WTC11 (cell line): ENCODE measurements around the gene PITPNC1. TPM values are rescaled to one million over a fixed set of nuclear protein-coding genes. Genes with fewer than 3 reads are reported as not detected.

Experiments
- ATAC-seq: fragments of 200-7000 bp; cut with Tn5 transposase; 2 replicates; pipeline ENCODE4 v1.10.0; 2021; ENCODE audit warnings: mild to moderate bottlenecking, moderate library complexity
- CTCF ChIA-PET: fragments of 300-600 bp; sonication (Branson Sonifier 250); formaldehyde crosslinking; loops from one replicate; lab custom pipeline; 2021; ENCODE audit warnings: antibody characterized with exemption; lab: Charles Lee
- POLR2A ChIA-PET: fragments of 350-600 bp; sonication (Branson Sonifier 250); formaldehyde crosslinking; loops from one replicate; lab custom pipeline; 2021; ENCODE audit warnings: antibody characterized with exemption; lab: Charles Lee
- DNase-seq: peaks from one replicate; pipeline ENCODE4 v3.0.0; 2021; ENCODE audit warnings: low spot score
- H3K27ac Mint-ChIP-seq: 2 replicates; pipeline ENCODE4 v1.8.0; 2021; ENCODE audit warnings: mixed read lengths
- H3K27me3 Mint-ChIP-seq: 2 replicates; pipeline ENCODE4 v1.8.0; 2021; ENCODE audit warnings: low read depth, mild to moderate bottlenecking, moderate library complexity, mixed read lengths
- H3K36me3 Mint-ChIP-seq: 2 replicates; pipeline ENCODE4 v1.8.0; 2021; ENCODE audit warnings: mixed read lengths
- H3K4me1 Mint-ChIP-seq: 2 replicates; pipeline ENCODE4 v1.8.0; 2022; ENCODE audit warnings: mixed read lengths
- H3K4me3 Mint-ChIP-seq: 2 replicates; pipeline ENCODE4 v1.8.0; 2021; ENCODE audit warnings: mild to moderate bottlenecking, moderate library complexity, mixed read lengths
- H3K9me3 Mint-ChIP-seq: 2 replicates; pipeline ENCODE4 v1.8.0; 2021; ENCODE audit warnings: mixed read lengths
- ATF1 ChIP-seq: sonication (generic); formaldehyde crosslinking; IDR thresholded peaks from 2 replicates; pipeline ENCODE4 v1.8.1; 2023; ENCODE audit warnings: mild to moderate bottlenecking, moderate library complexity, missing genetic modification reagents
- CTCF ChIP-seq: fragments of 200-600 bp; IDR thresholded peaks from 2 replicates; pipeline ENCODE4 v1.8.0; 2022; ENCODE audit warnings: antibody characterized with exemption
- EMX1 ChIP-seq: fragments of 250-450 bp; sonication (Bioruptor Pico); IDR thresholded peaks from 2 replicates; pipeline ENCODE4 v1.8.0; 2021; ENCODE audit warnings: mild to moderate bottlenecking
- FOXK1 ChIP-seq: sonication (generic); formaldehyde crosslinking; IDR thresholded peaks from 2 replicates; pipeline ENCODE4 v1.8.0; 2022; ENCODE audit warnings: mild to moderate bottlenecking, moderate library complexity, missing genetic modification reagents
- FOXP1 ChIP-seq: sonication (generic); formaldehyde crosslinking; IDR thresholded peaks from 2 replicates; pipeline ENCODE4 v1.8.0; 2022; ENCODE audit warnings: missing genetic modification reagents, mild to moderate bottlenecking, moderate library complexity, borderline replicate concordance
- GTF2I ChIP-seq: fragments of 250-450 bp; sonication (Bioruptor Pico); conservative IDR thresholded peaks from 2 replicates; pipeline ENCODE4 v1.4.0; 2021; ENCODE audit warnings: mild to moderate bottlenecking
- HMGA2 ChIP-seq: fragments of 250-450 bp; sonication (Bioruptor Pico); IDR thresholded peaks from 2 replicates; pipeline ENCODE4 v1.4.0; 2021; ENCODE audit warnings: mild to moderate bottlenecking, moderate library complexity
- MYBL2 ChIP-seq: sonication (generic); formaldehyde crosslinking; IDR thresholded peaks from 2 replicates; pipeline ENCODE4 v1.8.1; 2023; ENCODE audit warnings: mild to moderate bottlenecking, moderate library complexity, missing genetic modification reagents
- NR3C1 ChIP-seq: sonication (generic); formaldehyde crosslinking; conservative IDR thresholded peaks from 2 replicates; pipeline ENCODE4 v1.8.1; 2023; ENCODE audit warnings: low read depth, mild to moderate bottlenecking, missing genetic modification reagents
- RORB ChIP-seq: fragments of 250-450 bp; sonication (Bioruptor Pico); IDR thresholded peaks from 2 replicates; pipeline ENCODE4 v1.9.0; 2021; ENCODE audit warnings: mild to moderate bottlenecking
- SMAD3 ChIP-seq: sonication (generic); formaldehyde crosslinking; IDR thresholded peaks from 2 replicates; pipeline ENCODE4 v1.8.0; 2022; ENCODE audit warnings: missing genetic modification reagents, mild to moderate bottlenecking, borderline replicate concordance
- SMAD4 ChIP-seq: sonication (generic); formaldehyde crosslinking; IDR thresholded peaks from 2 replicates; pipeline ENCODE4 v1.8.0; 2022; ENCODE audit warnings: mild to moderate bottlenecking, missing genetic modification reagents
- ZMAT4 ChIP-seq: fragments of 250-450 bp; sonication (Bioruptor Pico); IDR thresholded peaks from 2 replicates; pipeline ENCODE4 v1.9.0; 2021; ENCODE audit warnings: mild to moderate bottlenecking
- ZNF138 ChIP-seq: sonication (generic); formaldehyde crosslinking; conservative IDR thresholded peaks from 2 replicates; pipeline ENCODE4 v1.8.1; 2022; ENCODE audit warnings: mild to moderate bottlenecking, moderate library complexity, missing genetic modification reagents
- ZNF281 ChIP-seq: sonication (generic); formaldehyde crosslinking; IDR thresholded peaks from 2 replicates; pipeline ENCODE4 v1.8.0; 2023; ENCODE audit warnings: mild to moderate bottlenecking, missing genetic modification reagents
- ZNF317 ChIP-seq: sonication (generic); formaldehyde crosslinking; IDR thresholded peaks from 2 replicates; pipeline ENCODE4 v1.8.1; 2023; ENCODE audit warnings: low read depth, mild to moderate bottlenecking, moderate library complexity, missing genetic modification reagents, borderline replicate concordance
- ZNF396 ChIP-seq: fragments of 250-450 bp; sonication (Bioruptor Pico); IDR thresholded peaks from 2 replicates; pipeline ENCODE4 v1.8.0; 2021; ENCODE audit warnings: mild to moderate bottlenecking, moderate library complexity, borderline replicate concordance
- ZNF425 ChIP-seq: fragments of 250-450 bp; sonication (Bioruptor Pico); conservative IDR thresholded peaks from 2 replicates; pipeline ENCODE4 v1.9.0; 2021; ENCODE audit warnings: mild to moderate bottlenecking
- total RNA-seq: library from RNA; stranded (reverse); gene quantifications from 3 replicates; pipeline ENCODE4 v1.2.3, GENCODE V29; 2021

The PITPNC1 gene
- total RNA-seq, 1 experiment from 2014 or later = 39.8 TPM

GRCh38 chr17:67503739-67504138, 126.7 kb downstream of the PITPNC1 start:
- ATAC-seq (no peak), DNase-seq (no peak)
- H3K4me3 Mint-ChIP-seq = no peak overlapping the region
- CTCF ChIA-PET = no interaction called here
- no peaks in the 10 kb centered on the region; the same call in 1 of the 2 replicates for H3K27me3 Mint-ChIP-seq
- H3K27ac Mint-ChIP-seq = 0 out of 2 replicates have a peak overlapping the region, but pooled peaks have one; percentile 61
- peaks cover 16% of the 10 kb centered on the region for H3K36me3 Mint-ChIP-seq
- POLR2A ChIA-PET = no interaction called here
- H3K4me1 Mint-ChIP-seq = peaks cover 50% of the 10 kb centered on the region
- peaks cover 22% of the 10 kb centered on the region for H3K9me3 Mint-ChIP-seq
- TF ChIP-seq ZNF396 (CRISPR knock-in tag) (no peak), ZNF425 (CRISPR knock-in tag) (no peak), ZNF317 (CRISPR knock-in tag) (no peak), EMX1 (no peak), SMAD4 (CRISPR knock-in tag) (no peak), CTCF (no peak), SMAD3 (CRISPR knock-in tag) (no peak), FOXK1 (CRISPR knock-in tag) (no peak), NR3C1 (no peak), ZNF138 (no peak), ZMAT4 (CRISPR knock-in tag) (no peak)

GRCh38 chr17:67504182-67504581, 127.1 kb downstream of the PITPNC1 start:
- H3K9me3 Mint-ChIP-seq = peaks cover 22% of the 10 kb centered on the region
- ChIA-PET CTCF (no interaction called here), POLR2A (no interaction called here)
- H3K27me3 Mint-ChIP-seq = no peaks in the 10 kb centered on the region; the same call in 1 of the 2 replicates
- H3K4me3 Mint-ChIP-seq = no peak overlapping the region
- TF ChIP-seq ATF1 (CRISPR knock-in tag) (no peak), GTF2I (no peak), NR3C1 (no peak), ZNF425 (CRISPR knock-in tag) (no peak), HMGA2 (CRISPR knock-in tag) (no peak)
- peak overlapping the region; percentile 61; the same call in 1 of the 2 replicates for H3K27ac Mint-ChIP-seq
- H3K36me3 Mint-ChIP-seq = peaks cover 16% of the 10 kb centered on the region
- peaks cover 50% of the 10 kb centered on the region for H3K4me1 Mint-ChIP-seq
- ATAC-seq (no peak), DNase-seq (no peak)

- TF ChIP-seq FOXP1 (CRISPR knock-in tag) (no peak), MYBL2 (no peak), RORB (CRISPR knock-in tag) (no peak), ZNF281 (CRISPR knock-in tag) (no peak)
- DNase-seq = no peak
- Mint-ChIP-seq H3K36me3 (peaks cover 16% of the 10 kb centered on the region), H3K27me3 (no peaks in the 10 kb centered on the region; the same call in 1 of the 2 replicates), H3K4me3 (no peak overlapping the region), H3K27ac (0 out of 2 replicates have a peak overlapping the region, but pooled peaks have one; percentile 38), H3K4me1 (peaks cover 64% of the 10 kb centered on the region), H3K9me3 (peaks cover 22% of the 10 kb centered on the region)
- ChIA-PET CTCF (no interaction called here), POLR2A (no interaction called here)
- no peak for ATAC-seq
Observed at GRCh38 chr17:67506966-67507365, 129.9 kb downstream of the PITPNC1 start.
